D341Med (cell line): ENCODE results near the gene DCAF12.
"Not testable (repeated sequence)": the region's sequence is repeated elsewhere in the genome, so short reads cannot be mapped to it uniquely, and the experiment has no call there.

Source experiments
- DNase-seq: peaks from one replicate; pipeline ENCODE4 v3.0.0; 2012; ENCODE audit warnings: low spot score

DCAF12 gene

GRCh38 chr9:34126207-34127034, at the start of gene DCAF12:
TSS of gene DCAF12 (minus strand) at chr9:34126698. CDS start at chr9:34126431, 267 bp downstream.
- DNase-seq = peak; percentile 96

GRCh38 chr9:34176089-34176488, 49.6 kb upstream of the DCAF12 start:
- DNase-seq = no peak

- DNase-seq = no peak
Measured at GRCh38 chr9:34171753-34172535, 45.4 kb upstream of the DCAF12 start.

GRCh38 chr9:34170237-34170991, 43.9 kb upstream of the DCAF12 start:
- DNase-seq = no peak

- DNase-seq = no peak
Measured at GRCh38 chr9:34169125-34169524, 42.6 kb upstream of the DCAF12 start.

GRCh38 chr9:34163434-34163833, 36.9 kb upstream of the DCAF12 start:
- no peak for DNase-seq

GRCh38 chr9:34158362-34158869, 31.9 kb upstream of the DCAF12 start:
- DNase-seq = no peak

- no peak for DNase-seq
Measured at GRCh38 chr9:34157898-34158297, 31.4 kb upstream of the DCAF12 start.

- no peak for DNase-seq
Measured at GRCh38 chr9:34157318-34157717, 30.8 kb upstream of the DCAF12 start.

GRCh38 chr9:34154057-34154456, 27.6 kb upstream of the DCAF12 start:
- no peak for DNase-seq

GRCh38 chr9:34151398-34151797, 24.9 kb upstream of the DCAF12 start:
- DNase-seq = no peak

GRCh38 chr9:34145165-34145564, 18.7 kb upstream of the DCAF12 start:
- no peak for DNase-seq

- DNase-seq = no peak
Measured at GRCh38 chr9:34143116-34143515, 16.6 kb upstream of the DCAF12 start.

GRCh38 chr9:34140853-34141252, 14.4 kb upstream of the DCAF12 start:
- no peak for DNase-seq

GRCh38 chr9:34139477-34140146, 13.1 kb upstream of the DCAF12 start:
- DNase-seq = peak; percentile 55

GRCh38 chr9:34138644-34139043, 12.1 kb upstream of the DCAF12 start:
- not testable (repeated sequence) for DNase-seq

GRCh38 chr9:34134521-34134920, 8.0 kb upstream of the DCAF12 start:
- no peak for DNase-seq

- DNase-seq = no peak
Measured at GRCh38 chr9:34133436-34133949, 7.0 kb upstream of the DCAF12 start.

GRCh38 chr9:34131571-34131970, 5.1 kb upstream of the DCAF12 start:
- DNase-seq = no peak

GRCh38 chr9:34127035-34127948, 794 bp upstream of the DCAF12 start:
- no peak for DNase-seq
